ENCODE measurements around the gene SLC41A1.

- TF ChIP-seq ZFX (IDR thresholded peaks at IDR 0.05; ENCODE audit: borderline replicate concordance) (no peak), CTCF (IDR thresholded peaks at IDR 0.05) (no peak)
Observed at GRCh38 chr1:205802060-205802459, 10.9 kb downstream of the SLC41A1 start.

Measured in 22Rv1 (cell line).